HepG2 (cell line): ENCODE measurements around the gene PRKAR2A. TPM values are rescaled to one million over a fixed set of nuclear protein-coding genes. Genes with fewer than 3 reads are reported as not detected.

Experiments used
- ATAC-seq: fragments of 200-7000 bp; cut with Tn5 transposase; 3 replicates; pipeline ENCODE4 v1.9.1; 2020; ENCODE audit warnings: mild to moderate bottlenecking, moderate library complexity
- BruUV-seq: library from RNA; stranded (reverse); fragments of 400-500 nt; replicated peaks from 2 replicates; lab custom pipeline; 2021; lab: Mats Ljungman, UMichigan
- CTCF ChIA-PET: fragments of 300-600 bp; formaldehyde crosslinking; extraction: SDS; loops from one replicate; lab custom pipeline; 2021; ENCODE audit warnings: low total read pairs, inconsistent platforms, low intra/inter-chr PET ratio; lab: Yijun Ruan, JAX
- POLR2A ChIA-PET: fragments of 350-600 bp; sonication (Branson Sonifier 250); formaldehyde crosslinking; loops from one replicate; lab custom pipeline; 2020; ENCODE audit warnings: antibody characterized with exemption, inconsistent platforms; lab: Yijun Ruan, JAX
- DNase-seq: peaks from one replicate; pipeline ENCODE4 v3.0.0-alpha.2; 2015; ENCODE audit warnings: low spot score
- FAIRE-seq: peaks from 3 replicates; lab custom pipeline; 2011; peaks lifted over from hg19 to GRCh38; lab: Jason Lieb, UNC
- H2AFZ ChIP-seq: one replicate; pipeline ENCODE4 v1.6.1; 2011; ENCODE audit warnings: low read length, inconsistent platforms
- H3K27ac ChIP-seq: fragments of 300-600 bp; 3 replicates; pipeline ENCODE4 v1.8.0; 2011; ENCODE audit warnings: mixed run types, mild to moderate bottlenecking, mixed read lengths, low read length, inconsistent platforms; ENCODE audit not compliant: insufficient read depth; ENCODE audit errors: extremely low read length
- H3K27me3 ChIP-seq, 2 experiments: fragments of 200-600 bp in 1 of 2; 2 replicates in 1 of 2; 3 replicates in 1 of 2; pipeline versions ENCODE4 v1.6.0 to v1.8.0; 2011; ENCODE audit warnings: low read length in 2 of 2, mild to moderate bottlenecking in 2 of 2, moderate library complexity in 2 of 2, inconsistent platforms in 1 of 2; ENCODE audit not compliant: insufficient read depth in 2 of 2, control insufficient read depth in 1 of 2
- H3K36me3 ChIP-seq, 2 experiments: fragments of 200-600 bp in 1 of 2; replicated peaks in 1 of 2; 2 replicates in 1 of 2; 3 replicates in 1 of 2; pipeline versions ENCODE4 v1.5.1 to v1.8.0; 2011; ENCODE audit warnings: low read length in 2 of 2, inconsistent platforms in 1 of 2; ENCODE audit not compliant: insufficient read depth in 2 of 2, control insufficient read depth in 1 of 2
- H3K4me1 ChIP-seq: 2 replicates; pipeline ENCODE4 v1.5.1; 2012; ENCODE audit warnings: low read length, inconsistent platforms; ENCODE audit not compliant: insufficient read depth
- H3K4me2 ChIP-seq: 2 replicates; pipeline ENCODE4 v1.6.0; 2011; ENCODE audit warnings: low read depth, low read length, inconsistent platforms
- H3K4me3 ChIP-seq, 3 experiments: fragments of 200-600 bp in 1 of 3; sonication (generic), shearing (Covaris generic) in 1 of 3; replicated peaks in 1 of 3; 2 replicates each; pipeline ENCODE4 v1.5.1; 2011 to 2016; ENCODE audit warnings: low read length in 3 of 3, inconsistent platforms in 2 of 3, low read depth in 2 of 3, mild to moderate bottlenecking in 2 of 3, control low read depth in 1 of 3, mixed read lengths in 1 of 3; ENCODE audit not compliant: insufficient read depth in 1 of 3
- H3K79me2 ChIP-seq: one replicate; pipeline ENCODE4 v1.6.1; 2011; ENCODE audit warnings: low read length, inconsistent platforms; ENCODE audit not compliant: insufficient read depth
- H3K9ac ChIP-seq: 2 replicates; pipeline ENCODE4 v1.6.0; 2011; ENCODE audit warnings: mild to moderate bottlenecking, low read depth, low read length, inconsistent platforms; ENCODE audit not compliant: insufficient read depth
- H3K9me3 ChIP-seq: 2 replicates; pipeline ENCODE4 v1.5.1; 2012; ENCODE audit warnings: mild to moderate bottlenecking, low read length
- H4K20me1 ChIP-seq: 2 replicates; pipeline ENCODE4 v1.6.0; 2011; ENCODE audit warnings: inconsistent platforms, mild to moderate bottlenecking, low read length, moderate library complexity; ENCODE audit not compliant: insufficient read depth
- ELF4 ChIP-seq: sonication (generic); formaldehyde crosslinking; IDR thresholded peaks from 2 replicates; pipeline ENCODE4 v1.5.0; 2020; ENCODE audit warnings: missing genetic modification reagents, mild to moderate bottlenecking, moderate library complexity, borderline replicate concordance
- GATAD1 ChIP-seq: IDR thresholded peaks from 2 replicates; pipeline ENCODE4 v1.6.1; 2016; ENCODE audit warnings: missing genetic modification reagents, missing compliant biosample characterization
- HNRNPUL1 ChIP-seq: fragments of 200-400 bp; formaldehyde crosslinking; IDR thresholded peaks from 2 replicates; pipeline ENCODE4 v1.6.1; 2017; ENCODE audit warnings: low read depth, mild to moderate bottlenecking, low read length, moderate library complexity
- IKZF1 ChIP-seq: fragments of 450-650 bp; IDR thresholded peaks from 2 replicates; pipeline ENCODE4 v1.7.1; 2016
- NFKBIZ ChIP-seq: IDR thresholded peaks from 2 replicates; pipeline ENCODE4 v1.6.1; 2018; ENCODE audit warnings: missing genetic modification reagents, missing compliant biosample characterization
- REL ChIP-seq: sonication (generic); formaldehyde crosslinking; conservative IDR thresholded peaks from 2 replicates; pipeline ENCODE4 v1.8.0; 2022; ENCODE audit warnings: mild to moderate bottlenecking, missing genetic modification reagents, moderate library complexity
- REPIN1 ChIP-seq: sonication (generic); formaldehyde crosslinking; IDR thresholded peaks from 2 replicates; pipeline ENCODE4 v1.8.0; 2022; ENCODE audit warnings: missing genetic modification reagents, low read depth, mild to moderate bottlenecking, borderline replicate concordance
- SALL2 ChIP-seq: sonication (generic); formaldehyde crosslinking; IDR thresholded peaks from 2 replicates; pipeline ENCODE4 v1.8.1; 2023; ENCODE audit warnings: mild to moderate bottlenecking, missing genetic modification reagents, inconsistent platforms
- STAG1 ChIP-seq: sonication (generic); formaldehyde crosslinking; IDR thresholded peaks from 2 replicates; pipeline ENCODE4 v1.4.0; 2020; ENCODE audit warnings: missing genetic modification reagents
- ZNF577 ChIP-seq: sonication (generic); formaldehyde crosslinking; IDR thresholded peaks from 2 replicates; pipeline ENCODE4 v1.4.0; 2020; ENCODE audit warnings: mild to moderate bottlenecking, low read depth, missing genetic modification reagents, borderline replicate concordance
- ZNF614 ChIP-seq: IDR thresholded peaks from 2 replicates; pipeline ENCODE4 v1.6.1; 2018; ENCODE audit warnings: missing biosample characterization, missing genetic modification reagents, inconsistent platforms, borderline replicate concordance
- ZNF724P ChIP-seq: sonication (generic); formaldehyde crosslinking; IDR thresholded peaks from 2 replicates; pipeline ENCODE4 v1.8.0; 2022; ENCODE audit warnings: missing genetic modification reagents, borderline replicate concordance
- ZNF740 ChIP-seq: sonication (generic); formaldehyde crosslinking; IDR thresholded peaks from 2 replicates; pipeline ENCODE4 v1.4.0; 2020; ENCODE audit warnings: missing genetic modification reagents
- WGBS: methylation state at CpG from one replicate; pipeline ENCODE4 v1.1.6; 2017; ENCODE audit warnings: low lambda C conversion rate; 5-methylcytosine and 5-hydroxymethylcytosine counted together
- in situ Hi-C: cut with HindIII; loops from 2 replicates; pipeline ENCODE4 v1.10.0; 2017; ENCODE audit warnings: low pct_unique_long_range_greater_than_20kb; ENCODE audit not compliant: extremely low pct_ligation_motif_present
- intact Hi-C: fragments of 100-400 bp; cut with micrococcal nuclease; formaldehyde crosslinking; loops from one replicate; pipeline ENCODE4 v1.10.0; 2022; ENCODE audit not compliant: unreplicated experiment
- polyA plus RNA-seq, 8 experiments: library from polyadenylated mRNA; depleted of rRNA in 3 of 8; stranded (reverse) in 7 of 8; unstranded in 1 of 8; fragments of >200 nt; fragmentation: Illumina TruSeq in 4 of 8; extraction: Trizol in 4 of 8; gene quantifications; 2 replicates each; pipeline versions ENCODE4 v1.2.1 to v1.2.3, GENCODE V29; 2011 to 2016; ENCODE audit warnings: low read depth in 4 of 8, missing spikeins in 1 of 8, mixed read lengths in 1 of 8; ENCODE audit not compliant: insufficient read depth in 1 of 8
- total RNA-seq, 5 experiments: library from RNA; depleted of rRNA; stranded (reverse); fragments of >200 nt; fragmentation: Illumina TruSeq; extraction: Trizol; gene quantifications; 2 replicates each; pipeline ENCODE4 v1.2.3, GENCODE V29; 2016; ENCODE audit warnings: low read depth in 1 of 5
- TF ChIP-seq, protein P1 (sequence below): sonication (generic); formaldehyde crosslinking; IDR thresholded peaks from 2 replicates; pipeline ENCODE4 v1.5.0; 2020; ENCODE audit warnings: mild to moderate bottlenecking, missing genetic modification reagents, moderate library complexity
- TF ChIP-seq, protein P2 (sequence below): sonication (generic); formaldehyde crosslinking; IDR thresholded peaks from 2 replicates; pipeline ENCODE4 v1.5.1; 2020; ENCODE audit warnings: missing genetic modification reagents, mild to moderate bottlenecking, borderline replicate concordance
- TF ChIP-seq, protein P3 (sequence below): fragments of 450-650 bp; IDR thresholded peaks from 2 replicates; pipeline ENCODE4 v1.6.1; 2016

The PRKAR2A gene
- total and polyA plus RNA-seq, 2 of the 13 experiments (the other 11 are each of a cell fraction or from before 2014, with no cell fraction given): 11.8 to 29.2 TPM

GRCh38 chr3:48765376-48765775 is 82.3 kb downstream of the PRKAR2A start:
- intact Hi-C loops (no loop called here), in situ Hi-C loops (no loop called here)
- Histone ChIP-seq H3K4me3 (no peak overlapping the region), H3K4me1 (no peaks in the 10 kb centered on the region), H3K9me3 (no peaks in the 10 kb centered on the region), H3K27me3 (no peaks in the 10 kb centered on the region), H3K36me3 (peaks cover 9 to 25% of the 10 kb centered on the region in 2 experiments; a peak in 4 of 5 replicates), H3K4me2 (no peak overlapping the region), H3K27ac (no peak overlapping the region), H4K20me1 (no peaks in the 10 kb centered on the region), H3K79me2 (no peaks in the 10 kb centered on the region), H2AFZ (no peak overlapping the region), H3K9ac (no peak overlapping the region)
- ChIA-PET CTCF (no interaction called here), POLR2A (interaction anchor here (1.4 kb wide), 1 partner anchor 25 kb away, joined by 7 read pairs; no protein-coding TSS in a partner anchor)
- BruUV-seq: no TSS peak
- DNase-seq (peak; percentile 18), ATAC-seq (peak; percentile 50; the same call in 2 of the 3 replicates), FAIRE-seq (peak; percentile 37)
- 95% methylated on average over 1 of the region's 1 CpG for WGBS
- TF ChIP-seq, protein P1, sequence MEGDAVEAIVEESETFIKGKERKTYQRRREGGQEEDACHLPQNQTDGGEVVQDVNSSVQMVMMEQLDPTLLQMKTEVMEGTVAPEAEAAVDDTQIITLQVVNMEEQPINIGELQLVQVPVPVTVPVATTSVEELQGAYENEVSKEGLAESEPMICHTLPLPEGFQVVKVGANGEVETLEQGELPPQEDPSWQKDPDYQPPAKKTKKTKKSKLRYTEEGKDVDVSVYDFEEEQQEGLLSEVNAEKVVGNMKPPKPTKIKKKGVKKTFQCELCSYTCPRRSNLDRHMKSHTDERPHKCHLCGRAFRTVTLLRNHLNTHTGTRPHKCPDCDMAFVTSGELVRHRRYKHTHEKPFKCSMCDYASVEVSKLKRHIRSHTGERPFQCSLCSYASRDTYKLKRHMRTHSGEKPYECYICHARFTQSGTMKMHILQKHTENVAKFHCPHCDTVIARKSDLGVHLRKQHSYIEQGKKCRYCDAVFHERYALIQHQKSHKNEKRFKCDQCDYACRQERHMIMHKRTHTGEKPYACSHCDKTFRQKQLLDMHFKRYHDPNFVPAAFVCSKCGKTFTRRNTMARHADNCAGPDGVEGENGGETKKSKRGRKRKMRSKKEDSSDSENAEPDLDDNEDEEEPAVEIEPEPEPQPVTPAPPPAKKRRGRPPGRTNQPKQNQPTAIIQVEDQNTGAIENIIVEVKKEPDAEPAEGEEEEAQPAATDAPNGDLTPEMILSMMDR (CRISPR knock-in tag): peak; percentile 48
- no peak for TF ChIP-seq HNRNPUL1
- no peak for TF ChIP-seq REPIN1 (CRISPR knock-in tag)
- no peak for TF ChIP-seq GATAD1 (CRISPR knock-in tag)
- TF ChIP-seq IKZF1: no peak
- TF ChIP-seq ZNF614 (CRISPR knock-in tag): no peak
- TF ChIP-seq ZNF577 (CRISPR knock-in tag): no peak
- TF ChIP-seq, protein P2, sequence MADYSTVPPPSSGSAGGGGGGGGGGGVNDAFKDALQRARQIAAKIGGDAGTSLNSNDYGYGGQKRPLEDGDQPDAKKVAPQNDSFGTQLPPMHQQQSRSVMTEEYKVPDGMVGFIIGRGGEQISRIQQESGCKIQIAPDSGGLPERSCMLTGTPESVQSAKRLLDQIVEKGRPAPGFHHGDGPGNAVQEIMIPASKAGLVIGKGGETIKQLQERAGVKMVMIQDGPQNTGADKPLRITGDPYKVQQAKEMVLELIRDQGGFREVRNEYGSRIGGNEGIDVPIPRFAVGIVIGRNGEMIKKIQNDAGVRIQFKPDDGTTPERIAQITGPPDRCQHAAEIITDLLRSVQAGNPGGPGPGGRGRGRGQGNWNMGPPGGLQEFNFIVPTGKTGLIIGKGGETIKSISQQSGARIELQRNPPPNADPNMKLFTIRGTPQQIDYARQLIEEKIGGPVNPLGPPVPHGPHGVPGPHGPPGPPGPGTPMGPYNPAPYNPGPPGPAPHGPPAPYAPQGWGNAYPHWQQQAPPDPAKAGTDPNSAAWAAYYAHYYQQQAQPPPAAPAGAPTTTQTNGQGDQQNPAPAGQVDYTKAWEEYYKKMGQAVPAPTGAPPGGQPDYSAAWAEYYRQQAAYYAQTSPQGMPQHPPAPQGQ: no peak
- TF ChIP-seq, protein P3, sequence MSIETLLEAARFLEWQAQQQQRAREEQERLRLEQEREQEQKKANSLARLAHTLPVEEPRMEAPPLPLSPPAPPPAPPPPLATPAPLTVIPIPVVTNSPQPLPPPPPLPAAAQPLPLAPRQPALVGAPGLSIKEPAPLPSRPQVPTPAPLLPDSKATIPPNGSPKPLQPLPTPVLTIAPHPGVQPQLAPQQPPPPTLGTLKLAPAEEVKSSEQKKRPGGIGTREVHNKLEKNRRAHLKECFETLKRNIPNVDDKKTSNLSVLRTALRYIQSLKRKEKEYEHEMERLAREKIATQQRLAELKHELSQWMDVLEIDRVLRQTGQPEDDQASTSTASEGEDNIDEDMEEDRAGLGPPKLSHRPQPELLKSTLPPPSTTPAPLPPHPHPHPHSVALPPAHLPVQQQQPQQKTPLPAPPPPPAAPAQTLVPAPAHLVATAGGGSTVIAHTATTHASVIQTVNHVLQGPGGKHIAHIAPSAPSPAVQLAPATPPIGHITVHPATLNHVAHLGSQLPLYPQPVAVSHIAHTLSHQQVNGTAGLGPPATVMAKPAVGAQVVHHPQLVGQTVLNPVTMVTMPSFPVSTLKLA: no peak
- TF ChIP-seq ZNF740 (CRISPR knock-in tag): no peak
- TF ChIP-seq REL (CRISPR knock-in tag): no peak
- TF ChIP-seq NFKBIZ (CRISPR knock-in tag): no peak
- no peak for TF ChIP-seq ZNF724P (CRISPR knock-in tag)
- no peak for TF ChIP-seq SALL2 (CRISPR knock-in tag)
- TF ChIP-seq ELF4 (CRISPR knock-in tag): no peak
- peak; percentile 50 for TF ChIP-seq STAG1 (CRISPR knock-in tag)
